Astrocyte of the spinal cord (primary cell): ENCODE results near the gene EPB41.

Source experiments
- DNase-seq: peaks from one replicate; pipeline ENCODE4 v3.0.0; 2011; ENCODE audit warnings: low read depth, low spot score
- H3K4me3 ChIP-seq: 2 replicates; pipeline ENCODE4 v1.5.1; 2011; ENCODE audit warnings: low read depth, mild to moderate bottlenecking, low read length, moderate library complexity
- in situ Hi-C: cut with HindIII; loops from 2 replicates; pipeline ENCODE4 v1.10.0; 2017; ENCODE audit warnings: low sequenced_read_pairs
- TF ChIP-seq, protein P1 (sequence below): IDR thresholded peaks from 2 replicates; pipeline ENCODE4 v1.5.1; 2012; ENCODE audit warnings: low read depth, mild to moderate bottlenecking, low read length, inconsistent platforms

Gene EPB41

DNA sequence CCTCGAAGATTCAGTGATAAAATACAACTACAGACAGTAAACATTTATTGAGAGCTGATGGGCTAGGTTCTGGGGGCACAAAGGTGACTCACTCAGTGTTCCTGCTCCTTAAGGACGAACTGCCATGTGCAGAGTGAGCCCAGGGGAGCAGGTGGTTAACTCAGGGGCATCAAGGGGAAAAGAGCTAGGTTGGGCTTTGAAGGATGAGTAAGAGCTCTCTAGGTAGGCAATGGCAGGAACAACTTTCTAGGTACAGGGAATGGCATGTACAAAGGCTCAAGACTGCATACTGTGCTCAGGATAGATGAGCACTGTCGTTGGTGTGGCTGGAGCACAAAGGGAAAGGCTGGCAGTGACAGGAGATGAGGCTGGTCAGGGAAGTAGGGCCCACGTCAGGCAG lies 16.6 kb upstream of the EPB41 start:
- in situ Hi-C loops: no loop called here
- no peak for DNase-seq
- no peak overlapping the region for H3K4me3 ChIP-seq
- TF ChIP-seq, protein P1, sequence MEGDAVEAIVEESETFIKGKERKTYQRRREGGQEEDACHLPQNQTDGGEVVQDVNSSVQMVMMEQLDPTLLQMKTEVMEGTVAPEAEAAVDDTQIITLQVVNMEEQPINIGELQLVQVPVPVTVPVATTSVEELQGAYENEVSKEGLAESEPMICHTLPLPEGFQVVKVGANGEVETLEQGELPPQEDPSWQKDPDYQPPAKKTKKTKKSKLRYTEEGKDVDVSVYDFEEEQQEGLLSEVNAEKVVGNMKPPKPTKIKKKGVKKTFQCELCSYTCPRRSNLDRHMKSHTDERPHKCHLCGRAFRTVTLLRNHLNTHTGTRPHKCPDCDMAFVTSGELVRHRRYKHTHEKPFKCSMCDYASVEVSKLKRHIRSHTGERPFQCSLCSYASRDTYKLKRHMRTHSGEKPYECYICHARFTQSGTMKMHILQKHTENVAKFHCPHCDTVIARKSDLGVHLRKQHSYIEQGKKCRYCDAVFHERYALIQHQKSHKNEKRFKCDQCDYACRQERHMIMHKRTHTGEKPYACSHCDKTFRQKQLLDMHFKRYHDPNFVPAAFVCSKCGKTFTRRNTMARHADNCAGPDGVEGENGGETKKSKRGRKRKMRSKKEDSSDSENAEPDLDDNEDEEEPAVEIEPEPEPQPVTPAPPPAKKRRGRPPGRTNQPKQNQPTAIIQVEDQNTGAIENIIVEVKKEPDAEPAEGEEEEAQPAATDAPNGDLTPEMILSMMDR: no peak

DNA sequence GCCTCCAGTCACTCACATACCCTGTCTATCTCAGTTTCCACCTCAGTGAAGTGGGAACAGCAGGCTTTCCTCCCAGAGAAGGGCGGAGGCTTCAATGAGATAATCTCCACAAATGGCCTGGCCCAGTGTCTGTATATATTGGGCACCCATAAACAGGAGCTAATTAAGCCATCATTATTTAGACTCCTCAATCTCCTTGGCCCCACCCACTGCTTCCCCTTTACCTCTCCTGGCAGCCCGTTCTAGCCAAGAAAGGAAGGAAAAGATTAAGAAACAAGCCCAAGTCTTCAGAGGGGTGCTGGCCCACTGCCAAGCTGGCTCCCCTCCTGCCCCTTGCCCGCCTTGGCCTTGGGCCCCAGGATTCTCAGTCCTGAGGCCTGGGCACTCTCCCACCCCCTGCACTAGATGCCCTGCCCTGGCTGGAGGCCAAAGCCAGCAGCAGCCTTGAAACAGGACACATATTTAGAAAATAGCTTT lies 15.9 kb upstream of the EPB41 start:
- in situ Hi-C loops: no loop called here
- H3K4me3 ChIP-seq: no peak overlapping the region
- TF ChIP-seq, protein P1: no peak
- no peak for DNase-seq

DNA sequence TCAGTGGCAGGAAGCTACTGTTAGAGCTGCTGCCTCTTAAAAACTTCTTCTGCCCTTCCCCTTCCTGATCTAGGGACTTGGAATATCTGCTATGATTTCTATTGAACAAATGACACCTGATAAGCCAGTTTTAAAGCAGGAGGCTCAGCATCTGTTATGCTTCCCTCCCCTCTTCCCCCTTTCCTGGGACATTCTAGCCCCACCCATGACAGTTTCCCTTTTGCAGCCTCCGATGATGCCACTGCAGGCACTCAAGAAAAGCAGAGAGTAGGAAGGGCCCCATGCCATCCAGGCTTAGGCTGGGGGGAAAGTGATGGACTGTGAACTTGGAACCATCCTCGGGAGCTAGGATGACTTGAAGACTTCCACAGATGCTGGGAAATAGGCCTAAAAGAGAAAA lies 15.1 kb upstream of the EPB41 start:
- in situ Hi-C loops: no loop called here

DNA sequence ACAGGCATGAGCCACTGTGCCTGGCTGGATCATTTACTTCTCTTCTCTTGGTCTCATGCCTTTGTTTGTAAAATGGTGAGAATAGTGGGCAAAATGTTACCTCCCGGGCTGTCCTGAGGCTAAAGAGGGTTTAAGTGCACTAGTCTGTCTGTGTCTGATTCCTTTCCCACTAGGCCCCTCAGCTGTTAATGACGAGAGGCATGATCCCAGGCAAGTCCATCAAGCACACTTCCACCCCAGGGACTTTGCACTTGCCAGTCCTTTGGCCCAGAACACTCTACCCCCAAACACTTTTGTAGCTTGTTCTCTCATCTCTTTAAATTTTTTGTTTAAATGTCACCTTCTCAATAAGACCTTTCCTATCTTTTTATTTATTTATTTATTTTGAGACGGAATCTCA lies 13.8 kb upstream of the EPB41 start:
- no peak for DNase-seq
- TF ChIP-seq, protein P1: no peak
- in situ Hi-C loops: no loop called here

More for the DNA sequence above, 15.1 kb upstream of the EPB41 start:
- DNase-seq: no peak
- TF ChIP-seq, protein P1: no peak
- no peak overlapping the region for H3K4me3 ChIP-seq

DNA sequence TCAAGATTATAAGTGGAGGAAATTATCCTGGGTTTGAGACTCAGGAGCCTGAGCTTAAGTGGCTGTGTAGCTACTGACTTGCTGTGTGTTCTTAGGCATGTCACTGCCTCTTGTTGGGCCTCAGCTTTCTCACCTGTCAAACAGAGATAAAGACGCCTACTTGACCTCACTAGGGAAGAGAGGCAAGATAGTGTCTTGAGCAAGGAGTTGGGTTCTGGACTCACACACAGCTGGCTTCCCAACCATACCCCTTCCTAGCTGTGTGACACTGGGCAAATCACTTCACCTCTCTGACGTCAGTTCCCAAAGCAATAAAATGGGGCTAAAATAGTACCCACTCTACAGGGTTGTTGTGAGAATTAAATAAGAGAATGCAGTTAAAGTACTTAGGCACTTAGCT lies 11.6 kb upstream of the EPB41 start:
- no peak overlapping the region for H3K4me3 ChIP-seq
- TF ChIP-seq, protein P1: no peak
- in situ Hi-C loops: no loop called here
- DNase-seq: no peak

More for the DNA sequence above, 13.8 kb upstream of the EPB41 start:
- H3K4me3 ChIP-seq: no peak overlapping the region

DNA sequence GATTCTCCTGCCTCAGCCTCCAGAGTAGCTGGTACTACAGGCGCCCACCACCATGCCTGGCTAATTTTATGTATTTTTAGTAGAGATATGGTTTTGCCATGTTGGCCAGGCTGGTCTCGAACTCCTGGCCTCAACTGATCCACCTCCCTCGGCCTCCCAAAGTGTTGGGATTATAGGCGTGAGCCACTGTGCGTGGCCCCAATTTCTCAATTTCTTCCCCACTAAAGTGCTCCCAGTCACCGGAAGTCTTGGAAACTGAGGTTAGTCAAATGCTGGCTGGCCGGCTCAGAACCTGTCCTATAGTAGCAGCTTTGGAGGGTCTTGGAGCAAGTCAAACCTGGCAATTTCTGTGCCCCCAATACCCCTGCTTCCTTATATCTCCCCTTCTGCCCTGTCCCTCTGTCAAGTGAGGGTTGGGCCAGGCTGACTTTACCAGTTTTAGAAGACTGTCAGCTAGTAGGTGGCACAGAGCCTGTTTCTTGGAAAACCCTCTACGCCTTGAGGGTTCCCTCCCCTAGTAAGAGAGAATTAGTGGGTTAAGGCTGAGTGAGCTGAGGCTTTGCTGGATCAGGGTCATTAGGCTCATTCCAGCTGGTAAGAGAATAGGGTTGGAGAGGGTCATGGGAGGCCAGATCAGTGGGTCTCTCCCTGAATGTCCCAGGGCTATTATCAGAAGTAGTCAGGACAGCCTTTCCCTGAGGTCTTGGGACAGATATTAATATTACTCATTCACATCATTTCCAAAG lies 8.3 kb upstream of the EPB41 start:
- DNase-seq: no peak
- in situ Hi-C loops: no loop called here
- H3K4me3 ChIP-seq: no peak overlapping the region
- TF ChIP-seq, protein P1: no peak
